Panc1 (cell line): ENCODE data around the gene CEACAM16. TPM values are rescaled to one million over a fixed set of nuclear protein-coding genes. Genes with fewer than 3 reads are reported as not detected.

Source experiments
- ATAC-seq: fragments of 200-7000 bp; cut with Tn5 transposase; 2 replicates; pipeline ENCODE4 v1.9.1; 2020; ENCODE audit warnings: mild to moderate bottlenecking, moderate library complexity
- BruUV-seq: library from RNA; stranded (reverse); fragments of 400-500 nt; replicated peaks from 2 replicates; lab custom pipeline; 2021; lab: Mats Ljungman, UMichigan
- CTCF ChIA-PET: fragments of 300-600 bp; sonication (Branson Sonifier 250); formaldehyde crosslinking; loops from one replicate; lab custom pipeline; 2022; ENCODE audit warnings: antibody characterized with exemption; lab: Charles Lee
- POLR2A ChIA-PET: fragments of 300-600 bp; sonication (Branson Sonifier 250); formaldehyde crosslinking; loops from one replicate; lab custom pipeline; 2022; ENCODE audit warnings: antibody characterized with exemption; lab: Charles Lee
- DNase-seq: peaks from one replicate; pipeline ENCODE4 v3.0.0-alpha.2; 2010; ENCODE audit warnings: low read depth, low spot score
- H3K27ac ChIP-seq: 2 replicates; pipeline ENCODE4 v1.5.1; 2011; ENCODE audit warnings: mild to moderate bottlenecking, low read length, inconsistent platforms
- H3K27me3 ChIP-seq: fragments of 200-500 bp; sonication (Bioruptor generic); 2 replicates; pipeline ENCODE4 v1.6.0; 2014; ENCODE audit warnings: low read length, inconsistent platforms; ENCODE audit not compliant: control insufficient read depth, insufficient read depth
- H3K36me3 ChIP-seq: fragments of 200-500 bp; sonication (Bioruptor generic); 2 replicates; pipeline ENCODE4 v1.5.1; 2014; ENCODE audit warnings: inconsistent platforms, mild to moderate bottlenecking, low read length, moderate library complexity; ENCODE audit not compliant: control insufficient read depth, insufficient read depth
- H3K4me1 ChIP-seq: 2 replicates; pipeline ENCODE4 v1.5.1; 2011; ENCODE audit warnings: inconsistent platforms, mild to moderate bottlenecking, low read length, moderate library complexity; ENCODE audit not compliant: control insufficient read depth, insufficient read depth
- H3K4me3 ChIP-seq, 2 experiments: 2 replicates each; pipeline ENCODE4 v1.5.1; 2011 to 2012; ENCODE audit warnings: low read depth in 2 of 2, low read length in 2 of 2, mild to moderate bottlenecking in 2 of 2, inconsistent platforms in 1 of 2, moderate library complexity in 1 of 2
- H3K9me3 ChIP-seq: fragments of 200-500 bp; sonication (Bioruptor generic); 2 replicates; pipeline ENCODE4 v1.5.1; 2014; ENCODE audit warnings: low read depth, mild to moderate bottlenecking, inconsistent platforms, low read length, moderate library complexity; ENCODE audit not compliant: control insufficient read depth, insufficient read depth
- CTCF ChIP-seq: fragments of 450-650 bp; IDR thresholded peaks from 2 replicates; pipeline ENCODE4 v1.5.1; 2017; ENCODE audit warnings: mild to moderate bottlenecking
- POLR2AphosphoS5 ChIP-seq: IDR thresholded peaks from 2 replicates; pipeline ENCODE4 v1.6.1; 2012; ENCODE audit warnings: mild to moderate bottlenecking, low read depth, low read length, moderate library complexity
- REST ChIP-seq, 2 experiments: IDR thresholded peaks; 2 replicates each; pipeline ENCODE4 v1.6.1; 2011 to 2012; ENCODE audit warnings: low read depth in 2 of 2, control low read depth in 1 of 2, low read length in 1 of 2, mild to moderate bottlenecking in 1 of 2, moderate library complexity in 1 of 2; ENCODE audit not compliant: insufficient read depth in 1 of 2
- SIN3A ChIP-seq: IDR thresholded peaks from 2 replicates; pipeline ENCODE4 v1.6.1; 2012; ENCODE audit warnings: low read depth, mild to moderate bottlenecking, low read length, moderate library complexity, borderline replicate concordance; ENCODE audit not compliant: insufficient read depth
- TCF7L2 ChIP-seq: IDR thresholded peaks from 2 replicates; pipeline ENCODE4 v1.6.1; 2011; ENCODE audit warnings: mild to moderate bottlenecking, low read depth, low read length, inconsistent platforms
- in situ Hi-C: cut with HindIII; loops from 2 replicates; pipeline ENCODE4 v1.10.0; 2016; ENCODE audit warnings: low sequenced_read_pairs, low pct_unique_long_range_greater_than_20kb
- intact Hi-C: fragments of 100-400 bp; cut with micrococcal nuclease; formaldehyde crosslinking; loops from one replicate; pipeline ENCODE4 v1.10.0; 2022; ENCODE audit not compliant: unreplicated experiment
- total RNA-seq: library from RNA; stranded (reverse); gene quantifications from one replicate; pipeline ENCODE4 v1.2.1, GENCODE V29; 2021; ENCODE audit not compliant: unreplicated experiment

Gene CEACAM16
- total RNA-seq, 1 experiment from 2014 or later = not detected

GRCh38 chr19:44745341-44745831 is 46.4 kb downstream of the CEACAM16 start:
- in situ Hi-C loops (no loop called here), intact Hi-C loops (no loop called here)
- no peak overlapping the region for H3K4me3 ChIP-seq
- ChIA-PET CTCF (interaction anchor here (0.5 kb wide), 2 partner anchors 19 to 99 kb away, joined by 6 to 8 read pairs; no protein-coding TSS in a partner anchor), POLR2A (no interaction called here)
- BruUV-seq = no TSS peak
- no peak for DNase-seq
- H3K36me3 ChIP-seq = no peaks in the 10 kb centered on the region; the same call in 1 of the 2 replicates
- ATAC-seq = peak; percentile 37
- TF ChIP-seq POLR2AphosphoS5 (0 out of 2 replicates have a peak, but pooled peaks have one; percentile 35), REST (IDR thresholded peaks at IDR 0.05; ENCODE audit: insufficient read depth in 1 of 2, low read depth in 2 of 2, low read length in 1 of 2) (no peak)
- peak overlapping the region; percentile 92 for H3K27ac ChIP-seq
- peaks cover 40% of the 10 kb centered on the region for H3K4me1 ChIP-seq
- no peaks in the 10 kb centered on the region for H3K9me3 ChIP-seq
- H3K27me3 ChIP-seq = no peaks in the 10 kb centered on the region

GRCh38 chr19:44745887-44746600 is 47.1 kb downstream of the CEACAM16 start:
- TF ChIP-seq CTCF = no peak
- no peak for TF ChIP-seq TCF7L2
- no peak for TF ChIP-seq REST (IDR thresholded peaks at IDR 0.05; ENCODE audit: insufficient read depth in 1 of 2, low read depth in 2 of 2, low read length in 1 of 2)
- TF ChIP-seq POLR2AphosphoS5 = no peak
- no peak for TF ChIP-seq SIN3A
- peak overlapping the region; percentile 92 for H3K27ac ChIP-seq
- DNase-seq (no peak), ATAC-seq (no peak)
- no peaks in the 10 kb centered on the region; the same call in 1 of the 2 replicates for H3K36me3 ChIP-seq
- H3K27me3 ChIP-seq = no peaks in the 10 kb centered on the region
- CTCF ChIA-PET = no interaction called here
- H3K4me1 ChIP-seq = peaks cover 40% of the 10 kb centered on the region
- H3K9me3 ChIP-seq = no peaks in the 10 kb centered on the region
- POLR2A ChIA-PET = no interaction called here
- no TSS peak for BruUV-seq
- intact Hi-C loops = no loop called here
- no peak overlapping the region for H3K4me3 ChIP-seq
- in situ Hi-C loops = no loop called here
